Adrenal gland (tissue), 12 donors: ENCODE data around the gene CYP2E1. TPM values are rescaled to one million over a fixed set of nuclear protein-coding genes. Genes with fewer than 3 reads are reported as not detected.
"Not testable (repeated sequence)": the region's sequence is repeated elsewhere in the genome, so short reads cannot be mapped to it uniquely, and the experiment has no call there.

Source experiments
- DNase-seq, 7 donors: peaks; one replicate each; pipeline ENCODE4 v3.0.0-alpha.2; 2019 to 2020
- H3K27ac ChIP-seq, 5 donors: fragments of 200-600 bp; sonication (generic) in 4 of 5; 1 replicate in 3 of 5; 2 replicates in 2 of 5; pipeline versions ENCODE4 v1.5.1 to v1.8.0; 2016 to 2020; ENCODE audit warnings: mild to moderate bottlenecking in 1 of 5
- H3K27me3 ChIP-seq: fragments of 200-600 bp; 2 replicates; pipeline ENCODE4 v1.8.0; 2021
- H3K36me3 ChIP-seq, 2 donors: fragments of 200-600 bp; replicated peaks in 1 of 2; 1 replicate in 1 of 2; 2 replicates in 1 of 2; pipeline versions ENCODE4 v1.5.1 to v1.8.0; 2018 to 2022
- H3K4me1 ChIP-seq, 2 donors: fragments of 200-600 bp; replicated peaks in 1 of 2; 1 replicate in 1 of 2; 2 replicates in 1 of 2; pipeline versions ENCODE4 v1.5.1 to v1.8.0; 2018 to 2021
- H3K4me3 ChIP-seq, 4 donors: fragments of 200-600 bp; sonication (generic) in 3 of 4; one replicate each; pipeline ENCODE4 v1.5.1; 2016 to 2018
- H3K9me3 ChIP-seq, 3 donors: fragments of 200-600 bp; sonication (generic) in 1 of 3; replicated peaks in 1 of 3; 1 replicate in 2 of 3; 2 replicates in 1 of 3; pipeline versions ENCODE4 v1.5.1 to v1.8.0; 2016 to 2021
- POLR2A ChIP-seq, 2 donors: fragments of 450-650 bp; IDR thresholded peaks; one replicate each; pipeline ENCODE4 v1.6.1; 2017; ENCODE audit warnings: antibody characterized with exemption in 2 of 2, mild to moderate bottlenecking in 2 of 2, moderate library complexity in 1 of 2
- WGBS, 4 donors: extraction: QIAGEN DNeasy Blood & Tissue Kit in 2 of 4; methylation state at CpG; one replicate each; pipeline versions ENCODE4 v1.1.5 to v1.1.7; 2013 to 2017; 5-methylcytosine and 5-hydroxymethylcytosine counted together
- intact Hi-C, 2 donors: fragments of 100-400 bp; cut with DNase I; formaldehyde crosslinking; loops; one replicate each; pipeline versions ENCODE4 v1.14.1 to v1.15.0; 2022 to 2023
- polyA plus RNA-seq, 3 donors: library from polyadenylated mRNA; stranded (reverse); fragments of 200-250 nt in 2 of 3; fragments of 350-450 nt in 1 of 3; fragmentation: Illumina TruSeq in 1 of 3; extraction: RNeasy Lipid Tissue Mini Kit (QIAGEN cat#74804) in 1 of 3; gene quantifications; one replicate each; pipeline ENCODE4 v1.2.3, GENCODE V29; 2013 to 2014
- total RNA-seq, 9 donors: library from RNA; depleted of rRNA in 4 of 9; stranded (reverse); fragments of >200 nt in 4 of 9; fragments of 120-200 nt in 1 of 9; fragmentation: NEBNext Ultra II Directional in 1 of 9; extraction: Animal tissue kit (Norgen Biotek cat#: 25700) in 1 of 9; gene quantifications; one replicate each; pipeline versions ENCODE4 v1.1.0 to v1.2.4, GENCODE V29; 2013 to 2023
- TF ChIP-seq, protein P1 (sequence below), 6 experiments: fragments of 450-650 bp in 4 of 6; fragments of 200-600 bp in 2 of 6; sonication (generic) in 1 of 6; IDR thresholded peaks; 1 replicate in 5 of 6; 2 replicates in 1 of 6; pipeline versions ENCODE4 v1.5.1 to v1.8.0; 2016 to 2021; ENCODE audit warnings: antibody characterized with exemption in 6 of 6, mild to moderate bottlenecking in 2 of 6, moderate library complexity in 1 of 6
- donor health status: healthy with polysubstance abuse.
- donor health status: Bipolar disorder and iron deficiency.
- donor health status: DM: yes; HTN: yes; CAD: no.
- donor health status: DM: no; HTN: no; CAD: no.
- donor health status: DM: no; HTN: no; CAD: no.
- donor health status: DM: yes; HTN: yes; CAD: no.

CYP2E1 gene
- total and polyA plus RNA-seq, 12 donors = 0.17 to 8.1 (median 2.4) TPM; not detected in 1

DNA sequence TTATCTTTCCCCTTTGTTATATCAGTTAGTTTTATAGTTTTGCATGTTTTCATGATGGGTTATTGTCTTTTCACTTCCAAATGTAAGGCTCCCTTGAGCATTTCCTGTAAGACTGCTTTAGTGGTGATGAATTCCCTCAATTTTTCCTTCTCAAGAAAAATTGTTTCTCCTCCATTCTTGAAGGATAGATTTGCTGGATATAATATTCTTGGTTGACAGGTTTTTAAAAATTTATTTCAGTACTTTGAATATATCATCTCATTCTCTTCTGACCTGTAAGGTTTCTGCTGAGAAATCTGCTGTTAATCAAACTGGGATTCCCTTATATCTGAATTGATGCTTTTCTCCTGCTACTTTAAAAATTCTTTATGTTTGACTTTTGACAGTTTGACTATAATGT lies 40.1 kb upstream of the CYP2E1 start:
- Histone ChIP-seq H3K9me3 (peaks cover 0 to 21% (median 14%) of the 10 kb centered on the region in 3 donors), H3K27ac (no peak overlapping the region), H3K4me3 (no peak overlapping the region), H3K36me3 (no peaks in the 10 kb centered on the region), H3K4me1 (no peaks in the 10 kb centered on the region), H3K27me3 (no peaks in the 10 kb centered on the region)
- no peak for TF ChIP-seq POLR2A (IDR thresholded peaks at IDR 0.05)
- TF ChIP-seq, protein P1, sequence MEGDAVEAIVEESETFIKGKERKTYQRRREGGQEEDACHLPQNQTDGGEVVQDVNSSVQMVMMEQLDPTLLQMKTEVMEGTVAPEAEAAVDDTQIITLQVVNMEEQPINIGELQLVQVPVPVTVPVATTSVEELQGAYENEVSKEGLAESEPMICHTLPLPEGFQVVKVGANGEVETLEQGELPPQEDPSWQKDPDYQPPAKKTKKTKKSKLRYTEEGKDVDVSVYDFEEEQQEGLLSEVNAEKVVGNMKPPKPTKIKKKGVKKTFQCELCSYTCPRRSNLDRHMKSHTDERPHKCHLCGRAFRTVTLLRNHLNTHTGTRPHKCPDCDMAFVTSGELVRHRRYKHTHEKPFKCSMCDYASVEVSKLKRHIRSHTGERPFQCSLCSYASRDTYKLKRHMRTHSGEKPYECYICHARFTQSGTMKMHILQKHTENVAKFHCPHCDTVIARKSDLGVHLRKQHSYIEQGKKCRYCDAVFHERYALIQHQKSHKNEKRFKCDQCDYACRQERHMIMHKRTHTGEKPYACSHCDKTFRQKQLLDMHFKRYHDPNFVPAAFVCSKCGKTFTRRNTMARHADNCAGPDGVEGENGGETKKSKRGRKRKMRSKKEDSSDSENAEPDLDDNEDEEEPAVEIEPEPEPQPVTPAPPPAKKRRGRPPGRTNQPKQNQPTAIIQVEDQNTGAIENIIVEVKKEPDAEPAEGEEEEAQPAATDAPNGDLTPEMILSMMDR (IDR thresholded peaks at IDR 0.05) = no peak
- intact Hi-C loops = no loop called here
- DNase-seq = no peak

DNA sequence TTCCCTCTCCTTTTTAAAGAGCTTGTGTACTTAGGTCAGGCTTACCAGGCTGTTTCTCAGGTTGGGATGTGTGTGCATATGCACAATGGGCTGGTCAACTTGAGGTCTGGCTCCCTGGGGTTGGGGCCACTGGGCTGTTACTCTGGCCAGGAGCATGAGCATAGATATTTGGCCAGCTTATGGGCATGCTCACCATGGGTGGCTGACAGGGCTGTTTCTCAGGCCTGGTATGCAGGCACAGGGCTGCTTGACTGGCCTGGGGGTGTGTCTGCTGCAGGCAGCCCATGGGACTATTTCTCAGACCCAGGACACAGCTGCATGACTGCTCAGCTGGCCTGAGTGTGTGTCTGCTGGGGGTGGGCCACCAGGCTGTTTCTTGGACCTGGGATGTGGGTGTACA lies 38.8 kb upstream of the CYP2E1 start:
- no peaks in the 10 kb centered on the region for H3K27me3 ChIP-seq
- intact Hi-C loops = no loop called here
- H3K4me1 ChIP-seq = no peaks in the 10 kb centered on the region
- no peaks in the 10 kb centered on the region for H3K36me3 ChIP-seq
- H3K9me3 ChIP-seq = peaks cover 0 to 21% (median 14%) of the 10 kb centered on the region in 3 donors
- H3K4me3 ChIP-seq = no peak overlapping the region
- DNase-seq = no peak
- no peak for TF ChIP-seq POLR2A (IDR thresholded peaks at IDR 0.05)
- TF ChIP-seq, protein P1 (IDR thresholded peaks at IDR 0.05) = no peak
- no peak overlapping the region for H3K27ac ChIP-seq

DNA sequence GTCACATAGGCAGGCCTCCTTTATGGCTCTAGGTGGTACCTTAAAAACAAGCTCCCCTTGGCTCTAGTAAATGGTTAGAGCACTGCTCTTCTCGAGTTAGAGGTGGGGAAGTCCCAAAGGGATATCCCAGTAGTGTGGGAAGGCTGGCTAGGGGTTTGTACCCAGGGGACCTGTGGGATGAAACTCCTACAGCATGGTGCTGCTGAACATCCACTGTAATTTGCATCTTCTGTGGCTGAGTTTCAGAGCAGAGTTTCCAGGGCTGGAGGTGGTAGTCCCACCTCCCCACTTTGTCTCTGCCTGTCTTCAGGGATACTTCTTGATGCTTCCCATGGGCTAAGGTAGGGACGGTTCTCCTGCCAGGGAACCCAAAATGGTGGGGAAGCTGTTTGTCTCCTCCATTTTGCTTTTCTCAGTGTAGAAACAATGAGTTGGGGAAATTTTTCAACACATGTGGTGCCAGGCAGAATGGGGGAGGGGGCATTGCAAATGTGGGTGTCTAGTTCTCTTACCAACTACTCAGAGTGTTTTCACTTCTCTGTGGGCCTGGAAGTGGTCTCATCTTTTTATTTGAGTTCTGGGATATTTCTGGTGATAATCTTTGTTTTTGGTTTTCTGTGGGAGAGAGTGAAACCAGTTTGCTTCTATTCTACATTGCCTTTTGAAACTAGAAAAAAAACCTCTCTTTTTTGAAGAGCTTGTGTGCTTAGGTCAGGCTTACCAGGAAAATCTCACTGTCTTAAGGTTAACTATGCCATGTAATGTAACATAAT lies 37.2 kb upstream of the CYP2E1 start:
- no peak for DNase-seq
- TF ChIP-seq, protein P1 (IDR thresholded peaks at IDR 0.05) = no peak
- no peak for TF ChIP-seq POLR2A (IDR thresholded peaks at IDR 0.05)
- Histone ChIP-seq H3K4me3 (no peak overlapping the region), H3K4me1 (no peaks in the 10 kb centered on the region), H3K27me3 (no peaks in the 10 kb centered on the region), H3K36me3 (no peaks in the 10 kb centered on the region), H3K9me3 (peaks cover 0 to 21% (median 14%) of the 10 kb centered on the region in 3 donors), H3K27ac (no peak overlapping the region)
- WGBS, 4 donors = 51 to 69% (median 59%) methylated on average over 2 of the region's 2 CpGs
- intact Hi-C loops = no loop called here

DNA sequence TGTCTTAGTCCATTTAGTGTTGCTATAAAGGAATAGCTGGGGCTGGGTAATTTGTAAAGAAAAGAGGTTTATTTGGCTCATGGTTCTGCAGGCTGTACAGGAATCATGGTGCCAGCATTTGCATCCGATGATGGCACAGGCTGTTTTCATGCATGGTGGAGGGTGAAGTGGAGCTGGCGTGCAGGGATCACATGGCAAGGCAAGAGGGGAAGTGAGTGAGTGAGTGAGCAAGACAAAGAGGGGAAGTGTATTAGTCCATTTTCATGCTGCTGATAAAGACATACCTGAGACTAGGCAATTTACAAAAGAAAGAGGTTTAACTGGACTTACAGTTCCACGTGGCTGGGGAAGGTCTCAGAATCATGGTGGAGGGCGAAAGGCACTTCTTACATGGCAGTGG lies 33.6 kb upstream of the CYP2E1 start:
- H3K4me1 ChIP-seq, H3K4me3 ChIP-seq, H3K27ac ChIP-seq, intact Hi-C loops, H3K27me3 ChIP-seq, H3K36me3 ChIP-seq, DNase-seq, H3K9me3 ChIP-seq: not testable (repeated sequence)
- 69 to 81% (median 74%) methylated on average over 4 of the region's 4 CpGs for WGBS, 4 donors

DNA sequence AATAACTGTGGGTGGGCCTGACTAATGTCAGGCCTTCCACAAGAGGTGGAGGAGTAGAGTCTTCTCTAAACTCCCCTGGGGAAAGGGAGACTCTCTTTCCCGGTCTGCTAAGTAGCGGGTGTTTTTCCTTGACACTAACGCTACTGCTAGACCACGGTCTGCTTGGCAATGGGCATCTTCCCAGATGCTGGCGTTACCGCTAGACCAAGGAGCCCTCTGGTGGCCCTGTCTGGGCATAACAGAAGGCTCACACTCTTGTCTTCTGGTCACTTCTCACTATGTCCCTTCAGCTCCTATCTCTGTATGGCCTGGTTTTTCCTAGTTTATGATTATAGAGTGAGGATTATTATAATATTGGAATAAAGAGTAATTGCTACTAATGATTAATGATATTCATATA lies 29.8 kb upstream of the CYP2E1 start:
- H3K36me3 ChIP-seq, H3K4me3 ChIP-seq, H3K27ac ChIP-seq, H3K27me3 ChIP-seq, intact Hi-C loops, H3K4me1 ChIP-seq, H3K9me3 ChIP-seq: not testable (repeated sequence)
- peak in 4 of 7 donors; percentile 14 to 56 (median 24) for DNase-seq
- WGBS, 4 donors = 32 to 56% (median 38%) methylated on average over 4 to 6 of the region's 6 CpGs
- TF ChIP-seq, protein P1 (IDR thresholded peaks at IDR 0.05) = peak in 5 of 6 experiments; percentile 18 to 54 (median 34)

DNA sequence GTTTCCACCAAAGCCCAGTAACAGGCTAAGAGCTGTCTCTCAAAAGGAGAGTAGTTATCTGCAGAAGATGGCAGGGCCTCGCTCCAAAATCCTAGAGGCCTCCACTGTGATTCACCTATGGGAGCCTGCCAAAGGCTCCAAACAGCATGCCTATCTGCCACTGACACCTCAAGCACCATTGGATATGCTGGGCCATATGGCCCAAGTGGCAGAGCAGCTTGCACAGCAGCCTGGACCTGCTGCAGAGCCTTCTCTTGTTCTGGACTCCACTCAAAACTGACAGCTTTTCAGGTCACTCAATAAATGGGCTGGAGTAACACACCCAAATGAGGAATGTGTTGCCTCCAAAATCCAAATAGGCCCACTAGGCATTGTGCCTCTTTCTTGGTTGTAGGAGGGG lies 28.0 kb upstream of the CYP2E1 start:
- intact Hi-C loops, H3K4me3 ChIP-seq, H3K9me3 ChIP-seq, DNase-seq, H3K36me3 ChIP-seq, H3K4me1 ChIP-seq, H3K27me3 ChIP-seq, H3K27ac ChIP-seq: not testable (repeated sequence)
- WGBS, 4 donors = 60 to 74% (median 69%) methylated on average over 1 of the region's 1 CpG; no CpG with 5 or more reads in 1 of the 4 donors

DNA sequence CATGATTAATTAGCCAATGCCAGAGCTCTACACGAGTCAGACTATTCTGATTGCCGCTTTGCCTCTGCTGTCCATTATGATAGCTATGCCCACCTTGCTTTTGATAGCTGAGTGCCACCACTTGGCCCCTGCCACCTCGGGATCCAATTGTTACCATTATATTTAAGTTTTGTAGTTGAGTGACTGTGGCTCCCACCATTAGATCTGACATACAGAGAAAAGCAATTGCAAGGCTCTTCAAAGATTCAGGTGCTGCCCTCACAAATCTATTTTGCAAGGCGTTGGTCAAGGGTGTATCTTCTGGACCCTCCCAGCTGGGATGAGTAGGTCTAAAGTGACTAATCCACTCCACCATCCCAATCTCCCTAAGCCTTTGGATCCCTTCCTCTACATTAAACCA lies 26.3 kb upstream of the CYP2E1 start:
- H3K27me3 ChIP-seq, H3K4me3 ChIP-seq, H3K4me1 ChIP-seq, H3K9me3 ChIP-seq, H3K36me3 ChIP-seq, H3K27ac ChIP-seq, intact Hi-C loops, DNase-seq: not testable (repeated sequence)
- WGBS, 4 donors = 53 to 60% (median 55%) methylated on average over 4 of the region's 4 CpGs
